HG03460 (cell line): Measurements from ENCODE around the gene EVI2B.
"Not testable (repeated sequence)": the region's sequence is repeated elsewhere in the genome, so short reads cannot be mapped to it uniquely, and the experiment has no call there.

Source experiments
- ATAC-seq: cut with Tn5 transposase; IDR thresholded peaks from one replicate; pipeline ENCODE4 v1.9.1; 2021; ENCODE audit not compliant: unreplicated experiment

Gene EVI2B

GRCh38 chr17:31311526-31311925 is 2.3 kb downstream of the EVI2B start:
- ATAC-seq: no peak

GRCh38 chr17:31310886-31311285 is 3.0 kb downstream of the EVI2B start:
- ATAC-seq: no peak

- no peak for ATAC-seq
These were observed 3.6 kb downstream of the EVI2B start for GRCh38 chr17:31310260-31310659.

- no peak for ATAC-seq
These were observed 4.3 kb downstream of the EVI2B start for GRCh38 chr17:31309556-31309955.

- no peak for ATAC-seq
These were observed 5.2 kb downstream of the EVI2B start for GRCh38 chr17:31308372-31309334.

- ATAC-seq: no peak
These were observed 6.2 kb downstream of the EVI2B start for GRCh38 chr17:31307640-31308039.

GRCh38 chr17:31299624-31300023 is 14.2 kb downstream of the EVI2B start:
- ATAC-seq: no peak

- ATAC-seq: no peak
These were observed 16.8 kb downstream of the EVI2B start, which contains the start of gene OMG for GRCh38 chr17:31297090-31297489. OMG (minus strand) TSS chr17:31297239; CDS start chr17:31296331, 908 bp downstream.

- ATAC-seq: no peak
These were observed 17.7 kb downstream of the EVI2B start for GRCh38 chr17:31296142-31296541.

- ATAC-seq: no peak
These were observed 18.4 kb downstream of the EVI2B start for GRCh38 chr17:31295489-31295871.

GRCh38 chr17:31294820-31295488 is 18.9 kb downstream of the EVI2B start:
- ATAC-seq: no peak

- ATAC-seq: no peak
These were observed 19.6 kb downstream of the EVI2B start for GRCh38 chr17:31294231-31294630.

GRCh38 chr17:31293581-31293980 is 20.3 kb downstream of the EVI2B start:
- no peak for ATAC-seq

GRCh38 chr17:31291820-31292219 is 22.0 kb downstream of the EVI2B start:
- no peak for ATAC-seq

GRCh38 chr17:31289790-31290189 is 24.1 kb downstream of the EVI2B start:
- no peak for ATAC-seq

- ATAC-seq: not testable (repeated sequence)
These were observed 25.9 kb downstream of the EVI2B start for GRCh38 chr17:31287932-31288331.

- no peak for ATAC-seq
These were observed 27.3 kb downstream of the EVI2B start for GRCh38 chr17:31286587-31286986.

GRCh38 chr17:31283841-31284240 is 30.0 kb downstream of the EVI2B start:
- ATAC-seq: no peak

- ATAC-seq: no peak
These were observed 32.8 kb downstream of the EVI2B start for GRCh38 chr17:31281061-31281460.

- ATAC-seq: no peak
These were observed 34.5 kb downstream of the EVI2B start for GRCh38 chr17:31279401-31279800.

GRCh38 chr17:31275116-31275515 is 38.7 kb downstream of the EVI2B start:
- ATAC-seq: no peak

- ATAC-seq: no peak
These were observed 39.6 kb downstream of the EVI2B start for GRCh38 chr17:31274252-31274651.
